ENCODE measurements around the gene KLF2. TPM values are rescaled to one million over a fixed set of nuclear protein-coding genes. Genes with fewer than 3 reads are reported as not detected.

Gene KLF2
- total RNA-seq, 2 donors from 2014 or later, result 34.9 to 146 TPM

DNA sequence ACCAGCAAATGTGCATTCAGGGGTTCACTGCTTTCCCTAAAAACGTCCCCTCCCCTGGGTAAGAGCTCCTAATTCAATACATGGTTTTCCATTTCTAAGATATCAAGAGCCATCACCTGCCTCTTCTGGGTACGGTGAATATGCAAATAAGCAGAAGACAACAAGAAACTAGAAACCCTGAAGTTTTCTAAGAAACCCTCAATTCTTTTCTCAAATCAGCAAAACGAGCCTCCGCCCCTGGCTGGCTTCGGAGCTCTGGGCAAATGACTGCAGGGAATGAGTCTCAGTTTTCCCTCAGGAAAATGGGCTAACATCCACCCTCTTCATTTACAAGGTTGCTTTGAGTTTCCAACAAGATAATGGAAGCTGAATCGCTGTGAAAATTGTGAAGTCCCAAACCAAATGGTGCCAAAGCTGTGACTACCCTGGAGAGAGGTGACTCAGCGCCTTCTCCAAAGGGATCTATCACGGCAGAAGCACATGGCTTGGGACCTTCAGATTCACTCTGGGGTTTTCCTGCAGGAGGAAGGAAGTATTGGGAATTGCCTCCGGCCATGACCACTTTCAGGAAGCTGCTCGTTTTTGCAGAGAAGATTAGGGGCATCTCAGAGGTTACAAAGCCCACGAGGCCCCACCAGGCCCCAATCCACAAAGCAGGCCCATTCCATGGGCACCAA lies 26.6 kb downstream of the KLF2 start:
- ATAC-seq (ENCODE audit: insufficient number of reproducible peaks, low FRiP score, low read depth) (no peak), DNase-seq (ENCODE audit: low spot score) (no peak)
- Histone ChIP-seq H3K27me3 (replicated peaks; ENCODE audit: insufficient read depth) (no peaks in the 10 kb centered on the region), H3K9me3 (no peaks in the 10 kb centered on the region), H3K4me1 (ENCODE audit: control insufficient read depth in 1 of 2, low read depth in 2 of 2) (peaks cover 3 to 9% of the 10 kb centered on the region in 2 donors), H3K27ac (no peak overlapping the region), H3K4me3 (no peak overlapping the region), H3K36me3 (no peaks in the 10 kb centered on the region)
- TF ChIP-seq, protein P1, sequence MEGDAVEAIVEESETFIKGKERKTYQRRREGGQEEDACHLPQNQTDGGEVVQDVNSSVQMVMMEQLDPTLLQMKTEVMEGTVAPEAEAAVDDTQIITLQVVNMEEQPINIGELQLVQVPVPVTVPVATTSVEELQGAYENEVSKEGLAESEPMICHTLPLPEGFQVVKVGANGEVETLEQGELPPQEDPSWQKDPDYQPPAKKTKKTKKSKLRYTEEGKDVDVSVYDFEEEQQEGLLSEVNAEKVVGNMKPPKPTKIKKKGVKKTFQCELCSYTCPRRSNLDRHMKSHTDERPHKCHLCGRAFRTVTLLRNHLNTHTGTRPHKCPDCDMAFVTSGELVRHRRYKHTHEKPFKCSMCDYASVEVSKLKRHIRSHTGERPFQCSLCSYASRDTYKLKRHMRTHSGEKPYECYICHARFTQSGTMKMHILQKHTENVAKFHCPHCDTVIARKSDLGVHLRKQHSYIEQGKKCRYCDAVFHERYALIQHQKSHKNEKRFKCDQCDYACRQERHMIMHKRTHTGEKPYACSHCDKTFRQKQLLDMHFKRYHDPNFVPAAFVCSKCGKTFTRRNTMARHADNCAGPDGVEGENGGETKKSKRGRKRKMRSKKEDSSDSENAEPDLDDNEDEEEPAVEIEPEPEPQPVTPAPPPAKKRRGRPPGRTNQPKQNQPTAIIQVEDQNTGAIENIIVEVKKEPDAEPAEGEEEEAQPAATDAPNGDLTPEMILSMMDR (IDR thresholded peaks at IDR 0.05), result no peak

DNA sequence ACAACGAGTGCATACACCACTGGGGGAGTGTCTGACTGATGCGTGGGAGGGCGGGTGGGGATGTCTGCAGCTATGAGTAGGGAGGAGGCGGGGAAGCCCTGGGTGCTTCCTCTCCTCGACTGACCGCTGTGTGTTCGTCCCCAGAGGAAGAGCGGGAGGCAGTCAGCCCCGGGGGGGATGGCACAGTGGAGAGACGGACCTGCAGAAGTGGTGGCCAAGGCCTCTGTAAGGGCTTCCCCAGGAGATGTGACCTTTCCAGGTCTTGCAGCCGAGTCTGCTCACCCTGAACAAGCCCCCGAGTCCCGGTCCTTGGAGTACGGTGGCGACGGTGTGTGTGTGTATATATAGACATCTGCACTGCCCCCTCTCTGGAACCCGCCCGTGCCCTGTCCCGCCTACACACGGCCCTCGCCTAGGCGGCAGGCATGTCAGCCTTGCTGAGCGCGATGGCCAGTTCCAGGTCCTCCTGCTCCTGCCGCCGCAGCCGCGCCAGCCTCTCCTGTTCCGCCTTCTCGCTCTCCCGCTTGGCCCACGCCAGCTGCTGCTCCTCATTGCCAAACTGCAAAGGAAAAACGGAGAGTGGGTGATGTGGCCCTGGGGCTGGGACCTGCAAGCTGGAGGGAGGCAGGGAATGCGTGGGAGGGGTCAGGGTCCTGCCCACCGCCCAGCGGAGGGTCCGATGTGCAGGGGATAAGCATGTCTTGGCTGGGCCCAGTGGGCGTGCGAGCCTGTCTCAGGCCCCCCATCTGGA lies 30.8 kb downstream of the KLF2 start:
- Histone ChIP-seq H3K36me3 (no peaks in the 10 kb centered on the region), H3K27me3 (replicated peaks; ENCODE audit: insufficient read depth) (no peaks in the 10 kb centered on the region), H3K4me1 (ENCODE audit: control insufficient read depth in 1 of 2, low read depth in 2 of 2) (no peaks in the 10 kb centered on the region), H3K27ac (no peak overlapping the region), H3K4me3 (no peak overlapping the region), H3K9me3 (no peaks in the 10 kb centered on the region)
- DNase-seq (ENCODE audit: low spot score), result no peak
- ATAC-seq (ENCODE audit: insufficient number of reproducible peaks, low FRiP score, low read depth), result no peak
- TF ChIP-seq, protein P1 (IDR thresholded peaks at IDR 0.05), result no peak

DNA sequence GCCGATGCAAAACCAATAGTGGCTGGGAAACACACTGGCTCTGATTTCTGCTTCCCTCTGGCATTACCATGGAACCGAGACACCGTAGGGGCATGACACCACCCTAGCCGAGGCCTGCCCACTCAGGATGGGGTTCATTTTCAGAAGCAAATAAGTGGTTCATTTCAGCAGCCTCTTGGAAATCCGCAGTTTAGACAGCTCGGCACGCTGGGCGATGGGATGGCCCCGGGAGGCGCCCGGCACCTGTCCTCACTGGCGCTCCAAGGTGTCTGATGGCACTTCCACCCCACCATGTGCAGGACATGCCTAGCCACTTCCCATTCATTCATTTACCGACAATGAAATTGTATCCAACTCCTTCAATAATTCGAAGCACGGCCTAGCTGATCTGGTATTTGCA lies 33.8 kb downstream of the KLF2 start:
- TF ChIP-seq, protein P1 (IDR thresholded peaks at IDR 0.05), result no peak
- DNase-seq (ENCODE audit: low spot score), result no peak

DNA sequence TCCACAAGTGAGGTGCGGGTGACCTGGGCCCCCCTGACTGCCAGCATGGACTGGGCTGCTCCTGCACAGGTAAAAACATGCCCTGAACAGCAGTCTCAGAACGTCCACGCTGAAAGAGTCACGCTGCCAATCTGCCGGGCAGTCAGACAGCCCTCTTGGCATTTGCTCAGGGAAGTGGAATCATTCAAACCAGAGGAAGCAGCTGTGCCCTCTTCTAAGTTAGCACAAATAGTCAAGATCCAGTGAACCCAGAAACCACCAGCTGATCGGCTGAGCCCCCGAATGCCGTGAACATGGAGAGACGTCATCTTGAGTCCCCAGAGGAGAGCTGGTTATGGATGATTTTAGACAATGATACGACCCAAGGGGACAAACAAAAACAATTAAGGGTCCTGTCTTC lies 34.4 kb downstream of the KLF2 start:
- TF ChIP-seq, protein P1 (IDR thresholded peaks at IDR 0.05), result no peak
- no peak for DNase-seq (ENCODE audit: low spot score)
- no peaks in the 10 kb centered on the region for H3K36me3 ChIP-seq
- ATAC-seq (ENCODE audit: insufficient number of reproducible peaks, low FRiP score, low read depth), result no peak
- H3K9me3 ChIP-seq, result no peaks in the 10 kb centered on the region
- H3K4me3 ChIP-seq, result no peak overlapping the region
- no peak overlapping the region for H3K27ac ChIP-seq
- H3K4me1 ChIP-seq (ENCODE audit: control insufficient read depth in 1 of 2, low read depth in 2 of 2), result no peaks in the 10 kb centered on the region
- H3K27me3 ChIP-seq (replicated peaks; ENCODE audit: insufficient read depth), result no peaks in the 10 kb centered on the region

More for the DNA sequence above, 33.8 kb downstream of the KLF2 start:
- H3K4me3 ChIP-seq, result no peak overlapping the region
- H3K36me3 ChIP-seq, result no peaks in the 10 kb centered on the region
- H3K27ac ChIP-seq, result no peak overlapping the region
- H3K9me3 ChIP-seq, result no peaks in the 10 kb centered on the region
- H3K4me1 ChIP-seq (ENCODE audit: control insufficient read depth in 1 of 2, low read depth in 2 of 2), result no peaks in the 10 kb centered on the region
- no peak for ATAC-seq (ENCODE audit: insufficient number of reproducible peaks, low FRiP score, low read depth)
- no peaks in the 10 kb centered on the region for H3K27me3 ChIP-seq (replicated peaks; ENCODE audit: insufficient read depth)

DNA sequence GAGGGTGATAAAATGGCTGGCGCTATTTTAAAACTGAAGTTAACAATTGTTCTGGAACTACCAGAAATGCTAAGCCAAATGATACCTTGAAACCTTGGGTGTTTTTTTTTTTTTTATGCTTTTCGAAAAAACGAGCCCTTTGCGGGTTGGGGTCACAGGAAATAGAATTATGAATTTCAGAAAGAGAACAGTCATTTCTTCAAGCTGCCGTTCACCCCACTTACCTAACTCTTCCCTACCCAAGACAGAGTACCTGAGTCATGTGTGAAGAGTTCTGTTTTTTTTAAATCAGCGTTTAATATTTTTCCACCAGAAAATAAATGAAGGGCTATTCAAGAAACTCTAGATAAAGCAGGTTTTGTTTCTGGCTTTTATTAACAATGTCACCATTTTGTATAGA lies 35.3 kb downstream of the KLF2 start:
- TF ChIP-seq, protein P1 (IDR thresholded peaks at IDR 0.05), result no peak
- Histone ChIP-seq H3K4me3 (no peak overlapping the region), H3K4me1 (ENCODE audit: control insufficient read depth in 1 of 2, low read depth in 2 of 2) (no peaks in the 10 kb centered on the region), H3K9me3 (no peaks in the 10 kb centered on the region), H3K27ac (no peak overlapping the region), H3K36me3 (no peaks in the 10 kb centered on the region), H3K27me3 (replicated peaks; ENCODE audit: insufficient read depth) (no peaks in the 10 kb centered on the region)
- DNase-seq (ENCODE audit: low spot score) (no peak), ATAC-seq (ENCODE audit: insufficient number of reproducible peaks, low FRiP score, low read depth) (no peak)
